ENCODE data around the gene FOXJ3.

- TF ChIP-seq CTCF (IDR thresholded peaks at IDR 0.05; ENCODE audit: low read depth, low read length, poor library complexity, severe bottlenecking) (no peak), EZH2phosphoT487 (IDR thresholded peaks at IDR 0.05; ENCODE audit: borderline replicate concordance, low read length) (no peak)
These were observed 167.2 kb downstream of the FOXJ3 start for GRCh38 chr1:42167611-42168390.

All from DOHH2 (cell line).